Ascending aorta (tissue), 2 donors: Measurements from ENCODE around the gene NUP50. TPM values are rescaled to one million over a fixed set of nuclear protein-coding genes. Genes with fewer than 3 reads are reported as not detected.

Experiments used
- DNase-seq, 2 donors: peaks; one replicate each; pipeline ENCODE4 v3.0.0-alpha.2; 2019; ENCODE audit warnings: low spot score in 2 of 2
- H3K27ac ChIP-seq, 2 donors: fragments of 200-600 bp; sonication (generic); one replicate each; pipeline ENCODE4 v1.5.1; 2016 to 2017; ENCODE audit warnings: mild to moderate bottlenecking in 1 of 2
- H3K27me3 ChIP-seq: fragments of 200-600 bp; sonication (generic); one replicate; pipeline ENCODE4 v1.5.1; 2017
- H3K36me3 ChIP-seq, 2 donors: fragments of 200-600 bp; sonication (generic); one replicate each; pipeline ENCODE4 v1.5.1; 2016
- H3K4me1 ChIP-seq, 2 donors: fragments of 200-600 bp; sonication (generic); one replicate each; pipeline ENCODE4 v1.5.1; 2016 to 2017; ENCODE audit warnings: mild to moderate bottlenecking in 1 of 2
- H3K4me3 ChIP-seq, 2 donors: fragments of 200-600 bp; sonication (generic); one replicate each; pipeline ENCODE4 v1.5.1; 2016 to 2017; ENCODE audit warnings: mild to moderate bottlenecking in 1 of 2
- H3K9me3 ChIP-seq, 2 donors: fragments of 200-600 bp; sonication (generic); one replicate each; pipeline ENCODE4 v1.5.1; 2016
- CTCF ChIP-seq, 3 experiments: fragments of 200-600 bp in 2 of 3; fragments of 450-650 bp in 1 of 3; sonication (generic) in 2 of 3; IDR thresholded peaks; one replicate each; pipeline ENCODE4 v1.5.1; 2016 to 2019; ENCODE audit warnings: antibody characterized with exemption in 3 of 3, mild to moderate bottlenecking in 1 of 3, moderate library complexity in 1 of 3
- intact Hi-C: fragments of 100-400 bp; cut with DNase I; formaldehyde crosslinking; loops from one replicate; pipeline ENCODE4 v1.15.1; 2023
- total RNA-seq: library from RNA; depleted of rRNA; stranded (reverse); fragments of >200 nt; gene quantifications from one replicate; pipeline ENCODE4 v1.1.0, GENCODE V29; 2016

NUP50 gene
- 75.8 TPM for total RNA-seq

GRCh38 chr22:45163451-45164269 lies at the start of gene NUP50:
Gene NUP50, plus strand, starts transcription at chr22:45163925. Its CDS starts 4,253 bp downstream, at chr22:45168178.
- H3K27me3 ChIP-seq = no peaks in the 10 kb centered on the region
- H3K36me3 ChIP-seq = peaks cover 3 to 10% of the 10 kb centered on the region in 2 donors
- peak; percentile 12 to 19 (median 18) for TF ChIP-seq CTCF (IDR thresholded peaks at IDR 0.05)
- no peaks in the 10 kb centered on the region for H3K9me3 ChIP-seq
- peak within 1 kb of the TSS; percentile 96 to 100 for H3K4me3 ChIP-seq
- peak within 1 kb of the TSS; percentile 74 to 81 for H3K27ac ChIP-seq
- intact Hi-C loops = loop anchor here (2.0 to 10.0 kb wide), 6 partner anchors 49 to 1349 kb away; partner anchors contain the start of genes EFCAB6, KIAA0930 and RTL6
- DNase-seq = peak; percentile 72 to 96
- peaks cover 0 to 19% of the 10 kb centered on the region in 2 donors for H3K4me1 ChIP-seq

GRCh38 chr22:45120440-45120839 lies 43.3 kb upstream of the NUP50 start:
- no peak for TF ChIP-seq CTCF (IDR thresholded peaks at IDR 0.05)
- no peaks in the 10 kb centered on the region for H3K36me3 ChIP-seq
- H3K4me3 ChIP-seq = no peak overlapping the region
- H3K9me3 ChIP-seq = no peaks in the 10 kb centered on the region
- DNase-seq = no peak
- H3K27me3 ChIP-seq = no peaks in the 10 kb centered on the region
- H3K4me1 ChIP-seq = no peaks in the 10 kb centered on the region
- intact Hi-C loops = no loop called here
- H3K27ac ChIP-seq = no peak overlapping the region

GRCh38 chr22:45120931-45121330 lies 42.8 kb upstream of the NUP50 start:
- Histone ChIP-seq H3K27me3 (no peaks in the 10 kb centered on the region), H3K9me3 (no peaks in the 10 kb centered on the region), H3K4me3 (no peak overlapping the region), H3K36me3 (no peaks in the 10 kb centered on the region), H3K27ac (no peak overlapping the region), H3K4me1 (no peaks in the 10 kb centered on the region)
- DNase-seq = no peak
- intact Hi-C loops = no loop called here
- TF ChIP-seq CTCF (IDR thresholded peaks at IDR 0.05) = no peak

DNA sequence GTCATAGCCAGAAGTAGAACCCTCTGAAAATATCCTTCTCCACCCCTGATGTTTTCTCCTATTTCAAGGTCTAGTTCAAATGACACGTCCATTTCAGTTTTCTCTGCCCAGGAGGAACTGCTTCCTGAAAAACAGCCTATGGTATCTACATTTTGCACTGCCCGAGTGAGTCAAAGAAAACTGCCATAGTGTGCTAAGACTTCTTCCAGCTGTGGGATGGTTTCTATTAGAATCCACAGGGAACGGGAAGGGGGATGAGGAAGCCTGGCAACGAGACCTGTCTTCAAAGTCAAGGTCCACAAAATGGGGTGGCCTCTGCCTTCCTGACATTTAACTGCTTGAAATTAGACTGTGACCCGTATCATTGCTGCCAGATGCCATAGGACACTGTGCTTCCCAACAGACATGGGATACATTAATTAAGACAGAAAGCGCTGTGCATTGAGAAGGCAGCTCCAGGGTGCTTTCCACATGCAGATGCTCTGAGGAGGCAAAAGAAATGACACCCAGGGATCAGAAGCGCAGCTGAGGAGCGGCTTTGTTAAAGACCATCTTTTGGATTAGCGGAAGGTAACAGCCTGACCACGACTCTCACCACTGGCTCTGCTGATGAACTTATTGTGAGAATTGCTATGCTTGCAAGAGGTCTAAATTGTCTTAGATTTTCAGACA lies 39.4 kb upstream of the NUP50 start:
- intact Hi-C loops = no loop called here
- no peak for TF ChIP-seq CTCF (IDR thresholded peaks at IDR 0.05)
- Histone ChIP-seq H3K4me1 (no peaks in the 10 kb centered on the region), H3K4me3 (no peak overlapping the region), H3K9me3 (no peaks in the 10 kb centered on the region), H3K27me3 (no peaks in the 10 kb centered on the region), H3K27ac (no peak overlapping the region), H3K36me3 (no peaks in the 10 kb centered on the region)
- no peak for DNase-seq

GRCh38 chr22:45125188-45125587 lies 38.5 kb upstream of the NUP50 start:
- no peak overlapping the region for H3K4me3 ChIP-seq
- no peaks in the 10 kb centered on the region for H3K9me3 ChIP-seq
- H3K27me3 ChIP-seq = no peaks in the 10 kb centered on the region
- H3K36me3 ChIP-seq = no peaks in the 10 kb centered on the region
- DNase-seq = no peak
- TF ChIP-seq CTCF (IDR thresholded peaks at IDR 0.05) = no peak
- intact Hi-C loops = no loop called here
- H3K4me1 ChIP-seq = no peaks in the 10 kb centered on the region
- H3K27ac ChIP-seq = no peak overlapping the region
